ENCODE data around the gene WWOX.
A peak's percentile ranks its signal among the peaks of the same experiment; 100 is the strongest.

WWOX gene

DNA sequence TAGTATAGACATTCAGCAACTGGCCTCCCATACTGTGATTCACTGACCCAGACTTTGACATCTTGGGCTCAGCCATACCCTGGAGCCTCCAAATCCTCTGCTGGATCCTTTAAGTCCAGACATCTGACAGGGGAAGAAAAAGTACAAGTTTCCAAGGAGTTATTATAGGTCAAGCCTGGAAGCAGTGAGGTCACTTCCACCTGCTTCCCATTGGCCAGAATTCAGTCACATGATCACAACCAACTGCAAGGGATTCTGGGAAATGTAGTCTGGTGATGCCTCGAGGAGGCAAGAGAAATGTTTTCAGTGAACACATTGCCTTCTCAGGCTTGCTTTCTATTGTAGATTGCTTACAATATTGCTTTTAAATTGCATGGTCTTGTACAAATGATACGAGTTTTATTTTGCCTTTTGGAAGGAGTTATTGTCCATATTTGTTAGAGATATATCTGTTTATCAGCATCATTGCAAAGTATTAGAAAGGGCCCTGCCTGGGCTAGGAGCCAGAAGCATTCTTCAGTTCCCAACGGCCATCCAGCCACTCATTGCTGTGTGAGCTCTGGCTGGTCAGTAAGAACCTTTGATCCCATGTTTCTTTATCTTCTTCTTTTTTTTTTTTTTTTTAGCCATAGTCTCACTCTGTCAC is 696.9 kb downstream of the WWOX start:
- peak; percentile 58 for DNase-seq (ENCODE audit: low read depth)
- H3K4me3 ChIP-seq (ENCODE audit: low read depth, low read length), result no peak overlapping the region
- TF ChIP-seq, protein P1, sequence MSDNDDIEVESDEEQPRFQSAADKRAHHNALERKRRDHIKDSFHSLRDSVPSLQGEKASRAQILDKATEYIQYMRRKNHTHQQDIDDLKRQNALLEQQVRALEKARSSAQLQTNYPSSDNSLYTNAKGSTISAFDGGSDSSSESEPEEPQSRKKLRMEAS (IDR thresholded peaks at IDR 0.05; ENCODE audit: low read depth, low read length), result no peak
- TF ChIP-seq MYC (IDR thresholded peaks at IDR 0.05; ENCODE audit: low read depth, low read length), result no peak
- TF ChIP-seq, protein P2, sequence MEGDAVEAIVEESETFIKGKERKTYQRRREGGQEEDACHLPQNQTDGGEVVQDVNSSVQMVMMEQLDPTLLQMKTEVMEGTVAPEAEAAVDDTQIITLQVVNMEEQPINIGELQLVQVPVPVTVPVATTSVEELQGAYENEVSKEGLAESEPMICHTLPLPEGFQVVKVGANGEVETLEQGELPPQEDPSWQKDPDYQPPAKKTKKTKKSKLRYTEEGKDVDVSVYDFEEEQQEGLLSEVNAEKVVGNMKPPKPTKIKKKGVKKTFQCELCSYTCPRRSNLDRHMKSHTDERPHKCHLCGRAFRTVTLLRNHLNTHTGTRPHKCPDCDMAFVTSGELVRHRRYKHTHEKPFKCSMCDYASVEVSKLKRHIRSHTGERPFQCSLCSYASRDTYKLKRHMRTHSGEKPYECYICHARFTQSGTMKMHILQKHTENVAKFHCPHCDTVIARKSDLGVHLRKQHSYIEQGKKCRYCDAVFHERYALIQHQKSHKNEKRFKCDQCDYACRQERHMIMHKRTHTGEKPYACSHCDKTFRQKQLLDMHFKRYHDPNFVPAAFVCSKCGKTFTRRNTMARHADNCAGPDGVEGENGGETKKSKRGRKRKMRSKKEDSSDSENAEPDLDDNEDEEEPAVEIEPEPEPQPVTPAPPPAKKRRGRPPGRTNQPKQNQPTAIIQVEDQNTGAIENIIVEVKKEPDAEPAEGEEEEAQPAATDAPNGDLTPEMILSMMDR (IDR thresholded peaks at IDR 0.05; ENCODE audit: low read depth, low read length), result no peak

DNA sequence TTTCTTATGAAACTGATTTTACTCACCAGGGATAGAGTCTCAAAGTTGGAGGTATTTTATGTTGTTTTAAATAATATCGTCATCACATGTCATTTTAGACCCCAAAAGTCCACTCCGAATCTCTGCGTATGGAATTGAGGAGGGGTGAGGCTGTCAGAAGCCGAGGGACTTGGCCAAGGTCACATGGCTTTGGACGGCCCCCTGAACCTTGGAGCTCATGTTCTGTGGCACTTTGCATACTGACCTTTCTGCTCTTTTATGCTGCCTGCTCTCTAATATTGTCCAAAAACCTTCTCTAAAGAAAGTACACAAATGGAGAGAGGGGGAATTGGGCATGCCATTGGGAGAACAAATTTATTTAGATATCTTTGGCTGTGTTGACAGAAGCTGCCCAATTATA is 700.0 kb downstream of the WWOX start:
- TF ChIP-seq, protein P2 (IDR thresholded peaks at IDR 0.05; ENCODE audit: low read depth, low read length), result no peak
- TF ChIP-seq POLR2A (IDR thresholded peaks at IDR 0.05; ENCODE audit: extremely low read depth, insufficient read length), result no peak
- TF ChIP-seq, protein P1 (IDR thresholded peaks at IDR 0.05; ENCODE audit: low read depth, low read length), result no peak
- TF ChIP-seq MYC (IDR thresholded peaks at IDR 0.05; ENCODE audit: low read depth, low read length), result no peak
- DNase-seq (ENCODE audit: low read depth), result no peak
- no peak overlapping the region for H3K4me3 ChIP-seq (ENCODE audit: low read depth, low read length)

DNA sequence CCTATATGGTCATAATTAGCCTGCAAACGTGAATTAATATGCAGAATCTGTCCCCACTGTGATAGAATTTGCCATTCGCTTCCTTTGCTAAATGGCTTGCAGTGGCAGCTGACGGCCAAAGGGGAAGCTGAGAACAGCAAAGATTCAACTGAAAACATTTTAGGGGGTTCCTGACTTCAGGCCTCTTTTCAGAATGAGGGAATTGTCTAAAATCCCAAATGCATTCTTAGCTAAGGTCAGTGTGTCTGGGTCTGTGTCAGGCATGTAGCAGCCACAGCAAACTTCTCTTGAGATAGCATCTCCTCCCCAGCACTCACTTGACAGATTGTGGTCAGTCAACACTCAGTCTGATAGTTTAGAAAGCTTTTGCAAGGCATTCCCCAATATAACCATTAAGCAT is 701.1 kb downstream of the WWOX start:
- TF ChIP-seq, protein P2 (IDR thresholded peaks at IDR 0.05; ENCODE audit: low read depth, low read length), result no peak
- TF ChIP-seq, protein P1 (IDR thresholded peaks at IDR 0.05; ENCODE audit: low read depth, low read length), result no peak
- no peak for TF ChIP-seq MYC (IDR thresholded peaks at IDR 0.05; ENCODE audit: low read depth, low read length)
- TF ChIP-seq POLR2A (IDR thresholded peaks at IDR 0.05; ENCODE audit: extremely low read depth, insufficient read length), result no peak
- DNase-seq (ENCODE audit: low read depth), result no peak
- H3K4me3 ChIP-seq (ENCODE audit: low read depth, low read length), result no peak overlapping the region

DNA sequence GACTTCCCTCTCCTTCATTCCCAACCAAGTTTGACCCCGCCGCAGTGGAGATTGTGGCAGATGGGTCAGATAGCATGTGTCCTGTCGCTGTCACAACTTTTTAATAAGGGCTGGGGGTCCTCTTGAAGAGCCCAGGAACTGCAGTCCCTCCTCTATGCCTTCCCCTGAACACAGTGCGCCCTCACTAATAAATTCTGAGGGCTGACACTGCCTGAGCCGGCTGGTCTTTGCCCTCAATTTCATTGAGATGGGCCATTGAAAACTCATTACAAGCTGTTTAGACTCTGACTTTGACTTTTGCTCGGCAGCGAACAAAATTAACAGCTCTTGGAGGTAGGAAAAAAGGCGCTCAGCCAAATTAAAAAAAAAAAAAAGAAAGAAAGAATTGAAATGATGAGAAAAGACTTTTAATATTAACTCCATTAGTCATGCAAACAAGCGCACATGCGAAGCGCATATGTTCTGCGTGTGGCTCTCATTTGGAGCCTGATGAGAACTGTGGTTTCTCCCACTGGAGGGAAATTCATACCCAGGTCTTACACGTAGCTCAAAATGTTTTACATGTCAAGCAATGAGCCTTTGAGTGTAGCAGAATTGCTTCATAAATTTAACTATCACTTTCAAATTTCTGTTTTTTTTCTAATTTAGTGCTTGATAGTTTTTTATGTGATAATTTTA is 704.7 kb downstream of the WWOX start:
- no peak for DNase-seq (ENCODE audit: low read depth)
- H3K4me3 ChIP-seq (ENCODE audit: low read depth, low read length), result no peak overlapping the region
- TF ChIP-seq, protein P1 (IDR thresholded peaks at IDR 0.05; ENCODE audit: low read depth, low read length), result no peak
- no peak for TF ChIP-seq POLR2A (IDR thresholded peaks at IDR 0.05; ENCODE audit: extremely low read depth, insufficient read length)
- TF ChIP-seq MYC (IDR thresholded peaks at IDR 0.05; ENCODE audit: low read depth, low read length), result no peak
- TF ChIP-seq, protein P2 (IDR thresholded peaks at IDR 0.05; ENCODE audit: low read depth, low read length), result no peak

DNA sequence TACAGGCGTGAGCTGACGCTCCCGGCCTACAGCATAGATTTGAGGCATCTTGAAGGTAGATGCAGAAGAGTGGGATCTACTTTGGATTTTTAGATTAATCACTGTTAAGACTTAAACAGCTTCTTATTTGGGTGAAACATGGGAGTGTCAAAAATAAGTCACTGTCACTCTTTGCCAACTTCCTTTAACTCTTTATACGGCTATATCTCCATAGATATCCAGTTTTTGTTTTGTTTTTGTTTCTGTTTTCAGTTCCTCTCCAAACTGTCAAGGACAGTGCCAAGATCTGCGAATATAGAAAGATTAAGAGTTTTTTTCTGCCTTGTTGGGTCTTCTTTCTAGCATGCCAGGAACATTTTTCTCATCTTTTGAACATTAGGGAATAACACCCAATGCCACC is 706.1 kb downstream of the WWOX start:
- TF ChIP-seq POLR2A (IDR thresholded peaks at IDR 0.05; ENCODE audit: extremely low read depth, insufficient read length) (no peak), MYC (IDR thresholded peaks at IDR 0.05; ENCODE audit: low read depth, low read length) (no peak)
- TF ChIP-seq, protein P1 (IDR thresholded peaks at IDR 0.05; ENCODE audit: low read depth, low read length), result no peak
- TF ChIP-seq, protein P2 (IDR thresholded peaks at IDR 0.05; ENCODE audit: low read depth, low read length), result no peak
- DNase-seq (ENCODE audit: low read depth), result no peak
- H3K4me3 ChIP-seq (ENCODE audit: low read depth, low read length), result no peak overlapping the region

Data from NB4 (cell line).